ENCODE results near the gene MFAP1.
A peak's percentile ranks its signal among the peaks of the same experiment; 100 is the strongest.
"Not testable (repeated sequence)": the region's sequence is repeated elsewhere in the genome, so short reads cannot be mapped to it uniquely, and the experiment has no call there.

The MFAP1 gene

DNA sequence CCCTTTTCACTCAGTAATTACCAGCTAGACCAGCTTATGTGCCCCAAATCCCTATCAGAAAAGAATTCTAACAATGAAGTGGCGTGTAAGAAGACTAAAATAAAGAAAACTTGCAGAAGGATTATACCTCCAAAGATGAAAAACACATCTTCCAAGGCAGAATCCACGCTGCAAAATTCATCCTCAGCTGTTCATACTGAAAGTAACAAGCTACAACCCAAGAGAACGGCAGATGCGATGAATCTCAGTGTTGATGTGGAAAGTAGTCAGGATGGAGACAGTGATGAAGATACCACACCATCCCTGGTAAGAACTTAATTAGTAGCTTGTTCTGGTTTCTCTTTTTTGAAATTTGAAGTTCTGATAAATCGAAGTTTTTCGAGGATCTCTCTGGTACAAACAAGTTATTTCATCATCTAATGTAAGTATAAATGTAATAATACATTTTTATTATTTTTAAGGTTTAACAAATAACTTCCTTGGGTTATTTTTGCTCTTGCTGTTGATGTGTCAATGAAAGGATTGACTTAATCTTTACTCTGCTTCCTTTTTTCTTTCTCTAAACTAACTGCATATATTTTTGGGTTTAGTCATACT is 3.7 kb upstream of the MFAP1 start:
- no peak for TF ChIP-seq POLR2A (IDR thresholded peaks at IDR 0.05; ENCODE audit: low read depth, low read length)
- no peak for DNase-seq (ENCODE audit: insufficient read length, low spot score)
- FAIRE-seq, result no peak

GRCh38 chr15:43826508-43827341 is 2.2 kb upstream of the MFAP1 start, which contains the start of gene WDR76:
Gene WDR76 (plus strand): TSS chr15:43827002. CDS start chr15:43827033, 31 bp downstream.
- no peak for FAIRE-seq
- peak; percentile 40; the same call in 1 of the 2 replicates for TF ChIP-seq POLR2A (IDR thresholded peaks at IDR 0.05; ENCODE audit: low read depth, low read length)
- DNase-seq (ENCODE audit: insufficient read length, low spot score), result peak; percentile 77

- FAIRE-seq, result no peak
- TF ChIP-seq POLR2A (IDR thresholded peaks at IDR 0.05; ENCODE audit: low read depth, low read length), result no peak
- DNase-seq (ENCODE audit: insufficient read length, low spot score), result no peak
These were observed 1.6 kb upstream of the MFAP1 start for GRCh38 chr15:43826029-43826507.

DNA sequence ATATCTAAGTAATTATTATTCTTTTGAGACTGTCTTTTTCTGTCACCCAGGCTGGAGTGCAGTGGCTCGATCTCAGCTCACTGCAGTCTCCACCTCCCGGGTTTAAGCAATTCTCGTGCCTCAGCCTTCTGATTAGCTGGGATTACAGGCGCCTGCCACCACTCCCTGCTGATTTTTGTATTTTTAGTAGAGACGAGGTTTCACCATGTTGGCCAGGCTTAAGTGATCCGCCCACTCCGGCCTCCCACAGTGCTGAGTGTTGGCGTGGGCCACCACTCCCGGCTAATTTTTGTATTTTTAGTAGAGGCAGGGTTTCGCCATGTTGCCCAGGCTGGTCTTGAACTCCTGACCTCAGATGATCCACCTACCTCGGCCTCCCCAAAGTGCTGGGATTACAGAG is 815 bp upstream of the MFAP1 start:
- not testable (repeated sequence) for FAIRE-seq; DNase-seq (ENCODE audit: insufficient read length, low spot score)

GRCh38 chr15:43821505-43821904 is 3.0 kb downstream of the MFAP1 start:
- TF ChIP-seq POLR2A (IDR thresholded peaks at IDR 0.05; ENCODE audit: low read depth, low read length), result no peak
- DNase-seq (ENCODE audit: insufficient read length, low spot score), result no peak

GRCh38 chr15:43815064-43815463 is 9.4 kb downstream of the MFAP1 start:
- DNase-seq (ENCODE audit: insufficient read length, low spot score); FAIRE-seq: not testable (repeated sequence)

More at GRCh38 chr15:43821505-43821904, 3.0 kb downstream of the MFAP1 start:
- FAIRE-seq, result no peak

- DNase-seq (ENCODE audit: insufficient read length, low spot score) (no peak), FAIRE-seq (no peak)
- no peak for TF ChIP-seq POLR2A (IDR thresholded peaks at IDR 0.05; ENCODE audit: low read depth, low read length)
These were observed 15.4 kb downstream of the MFAP1 start for GRCh38 chr15:43808960-43809678.

DNA sequence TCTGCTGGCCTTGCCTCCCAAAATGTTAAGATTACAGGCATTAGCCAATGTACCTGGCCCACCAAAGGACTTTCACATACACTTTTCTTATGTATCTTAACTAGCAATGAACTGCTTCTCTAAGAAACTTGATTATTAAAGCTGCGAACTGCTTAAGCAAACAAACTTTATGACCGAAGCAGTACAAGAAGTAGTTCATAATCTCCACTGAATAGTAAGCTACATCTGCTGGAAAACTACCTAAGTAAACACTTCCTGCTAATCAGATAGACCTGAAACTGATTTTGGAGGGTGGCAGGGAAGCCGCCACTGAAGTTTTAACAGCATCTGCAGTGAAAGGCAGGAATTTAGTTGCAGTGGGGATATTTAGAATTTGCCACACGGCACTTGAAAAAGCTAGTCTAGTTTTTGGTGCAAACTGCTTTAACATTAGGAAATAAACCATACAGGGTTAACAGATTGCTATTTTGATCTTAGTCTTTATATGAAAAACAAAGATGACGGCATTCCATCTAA is 16.0 kb downstream of the MFAP1 start:
- TF ChIP-seq POLR2A (IDR thresholded peaks at IDR 0.05; ENCODE audit: low read depth, low read length), result no peak
- FAIRE-seq (no peak), DNase-seq (ENCODE audit: insufficient read length, low spot score) (no peak)

DNA sequence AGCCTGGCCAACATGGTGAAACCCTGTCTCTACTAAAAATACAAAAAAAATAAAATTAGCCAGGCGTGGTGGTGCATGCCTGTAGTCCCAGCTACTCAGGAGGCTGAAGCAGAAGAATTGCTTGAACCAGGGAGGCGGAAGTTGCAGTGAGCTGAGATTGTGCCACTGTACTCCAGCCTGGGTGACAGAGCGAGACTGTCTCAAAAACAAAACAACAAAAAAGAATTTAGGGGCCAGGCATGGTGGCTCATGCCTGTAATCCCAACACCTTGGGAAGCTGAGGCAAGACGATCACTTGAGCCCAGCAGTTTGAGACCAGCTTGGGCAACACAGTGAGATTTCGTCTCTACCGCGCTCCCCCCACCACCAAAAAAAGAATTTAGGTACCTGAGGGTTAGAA is 21.8 kb downstream of the MFAP1 start:
- FAIRE-seq; DNase-seq (ENCODE audit: insufficient read length, low spot score): not testable (repeated sequence)

- DNase-seq (ENCODE audit: insufficient read length, low spot score) (peak; percentile 56), FAIRE-seq (no peak)
- TF ChIP-seq POLR2A (IDR thresholded peaks at IDR 0.05; ENCODE audit: low read depth, low read length), result peak; percentile 52; the same call in 1 of the 2 replicates
These were observed 24.0 kb downstream of the MFAP1 start, which contains the start of gene HYPK for GRCh38 chr15:43800286-43801141. Gene HYPK (plus strand): TSS chr15:43800599. CDS start chr15:43800623, 24 bp downstream.

DNA sequence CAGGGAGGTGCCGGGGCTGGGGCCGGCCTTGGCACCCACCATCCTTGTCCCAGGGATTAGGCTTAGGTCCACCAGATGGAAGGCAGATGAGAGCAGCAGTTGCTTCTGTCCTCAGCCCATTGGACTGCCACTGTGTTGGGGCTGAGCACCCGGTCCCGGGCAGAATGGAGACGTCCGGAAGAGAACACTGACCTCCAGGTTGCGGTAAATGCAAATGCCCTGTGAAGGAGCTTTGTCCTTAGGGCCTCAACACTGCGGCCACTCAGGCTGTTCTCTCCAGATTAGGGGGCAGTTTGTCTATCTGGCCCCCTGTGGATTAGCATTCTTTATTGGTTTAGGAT is 24.6 kb downstream of the MFAP1 start, which contains the start of gene SERINC4:
Gene SERINC4 (minus strand): TSS at position 276 of the 341 bp plus-strand sequence. CDS start 234 bp downstream, at position 42.
- DNase-seq (ENCODE audit: insufficient read length, low spot score), result no peak
- TF ChIP-seq POLR2A (IDR thresholded peaks at IDR 0.05; ENCODE audit: low read depth, low read length), result no peak
- FAIRE-seq, result no peak

- TF ChIP-seq POLR2A (IDR thresholded peaks at IDR 0.05; ENCODE audit: low read depth, low read length), result no peak
- FAIRE-seq, result no peak
- no peak for DNase-seq (ENCODE audit: insufficient read length, low spot score)
These were observed 25.1 kb downstream of the MFAP1 start for GRCh38 chr15:43799209-43799944.

Data from H54 (cell line).